HEK293T (cell line): Measurements from ENCODE around the gene SPRYD7.

Experiments
- BHLHE40 ChIP-seq: fragments of 450-650 bp; IDR thresholded peaks from 2 replicates; pipeline ENCODE4 v1.6.1; 2016; ENCODE audit warnings: mild to moderate bottlenecking, moderate library complexity, borderline replicate concordance
- CTBP1 ChIP-seq: fragments of 450-650 bp; IDR thresholded peaks from 2 replicates; pipeline ENCODE4 v1.6.1; 2016; ENCODE audit warnings: borderline replicate concordance
- ELF4 ChIP-seq: fragments of 450-650 bp; IDR thresholded peaks from 2 replicates; pipeline ENCODE4 v1.6.1; 2017; ENCODE audit warnings: antibody characterized with exemption
- FOXA1 ChIP-seq: fragments of 450-650 bp; IDR thresholded peaks from 2 replicates; pipeline ENCODE4 v1.6.1; 2016; ENCODE audit warnings: mild to moderate bottlenecking
- FOXK2 ChIP-seq: fragments of 450-650 bp; IDR thresholded peaks from 2 replicates; pipeline ENCODE4 v1.6.1; 2016; ENCODE audit warnings: mild to moderate bottlenecking
- FOXM1 ChIP-seq: fragments of 450-650 bp; IDR thresholded peaks from 2 replicates; pipeline ENCODE4 v1.6.1; 2017; ENCODE audit warnings: mild to moderate bottlenecking, borderline replicate concordance
- LEF1 ChIP-seq: fragments of 450-650 bp; IDR thresholded peaks from 2 replicates; pipeline ENCODE4 v1.6.1; 2017; ENCODE audit warnings: mild to moderate bottlenecking, borderline replicate concordance
- NFRKB ChIP-seq: fragments of 450-650 bp; IDR thresholded peaks from 2 replicates; pipeline ENCODE4 v1.6.1; 2016; ENCODE audit warnings: mild to moderate bottlenecking, moderate library complexity
- SP1 ChIP-seq: fragments of 450-650 bp; IDR thresholded peaks from 2 replicates; pipeline ENCODE4 v1.6.1; 2017
- TARDBP ChIP-seq: fragments of 450-650 bp; IDR thresholded peaks from 2 replicates; pipeline ENCODE4 v1.6.1; 2016

- TF ChIP-seq CTBP1 = no peak
- no peak for TF ChIP-seq BHLHE40
- TF ChIP-seq FOXA1 = no peak
- no peak for TF ChIP-seq ELF4
- TF ChIP-seq FOXK2 = no peak
- TF ChIP-seq FOXM1 = no peak
- no peak for TF ChIP-seq LEF1
- TF ChIP-seq TARDBP = no peak
- no peak for TF ChIP-seq SP1
- TF ChIP-seq NFRKB = no peak
Measured at GRCh38 chr13:49895826-49896225, 40.3 kb downstream of the SPRYD7 start.
